Nephron progenitor cell (in vitro differentiated cells): ENCODE results near the gene MPV17.
"Not testable (repeated sequence)": the region's sequence is repeated elsewhere in the genome, so short reads cannot be mapped to it uniquely, and the experiment has no call there.

Source experiments
- DNase-seq: peaks from one replicate; pipeline ENCODE4 v3.0.0; 2021
- H3K27ac Mint-ChIP-seq: 2 replicates; pipeline ENCODE4 v1.8.0; 2021; ENCODE audit warnings: mild to moderate bottlenecking, moderate library complexity, mixed read lengths
- H3K27me3 Mint-ChIP-seq: 2 replicates; pipeline ENCODE4 v1.8.0; 2021; ENCODE audit warnings: mild to moderate bottlenecking, low read depth, mixed read lengths; ENCODE audit not compliant: poor library complexity
- H3K36me3 Mint-ChIP-seq: 2 replicates; pipeline ENCODE4 v1.8.0; 2021; ENCODE audit warnings: low read depth, mixed read lengths
- H3K4me1 Mint-ChIP-seq: 2 replicates; pipeline ENCODE4 v1.8.0; 2021; ENCODE audit warnings: mixed read lengths
- H3K4me3 Mint-ChIP-seq: 2 replicates; pipeline ENCODE4 v1.8.0; 2021; ENCODE audit warnings: mild to moderate bottlenecking, moderate library complexity, mixed read lengths
- H3K9me3 Mint-ChIP-seq: 2 replicates; pipeline ENCODE4 v1.8.0; 2021; ENCODE audit warnings: mild to moderate bottlenecking, moderate library complexity, mixed read lengths
- TF ChIP-seq, protein P1 (sequence below): fragments of 200-600 bp; sonication (generic); IDR thresholded peaks from 2 replicates; pipeline ENCODE4 v1.5.0; 2021; ENCODE audit warnings: antibody characterized with exemption

Gene MPV17

DNA sequence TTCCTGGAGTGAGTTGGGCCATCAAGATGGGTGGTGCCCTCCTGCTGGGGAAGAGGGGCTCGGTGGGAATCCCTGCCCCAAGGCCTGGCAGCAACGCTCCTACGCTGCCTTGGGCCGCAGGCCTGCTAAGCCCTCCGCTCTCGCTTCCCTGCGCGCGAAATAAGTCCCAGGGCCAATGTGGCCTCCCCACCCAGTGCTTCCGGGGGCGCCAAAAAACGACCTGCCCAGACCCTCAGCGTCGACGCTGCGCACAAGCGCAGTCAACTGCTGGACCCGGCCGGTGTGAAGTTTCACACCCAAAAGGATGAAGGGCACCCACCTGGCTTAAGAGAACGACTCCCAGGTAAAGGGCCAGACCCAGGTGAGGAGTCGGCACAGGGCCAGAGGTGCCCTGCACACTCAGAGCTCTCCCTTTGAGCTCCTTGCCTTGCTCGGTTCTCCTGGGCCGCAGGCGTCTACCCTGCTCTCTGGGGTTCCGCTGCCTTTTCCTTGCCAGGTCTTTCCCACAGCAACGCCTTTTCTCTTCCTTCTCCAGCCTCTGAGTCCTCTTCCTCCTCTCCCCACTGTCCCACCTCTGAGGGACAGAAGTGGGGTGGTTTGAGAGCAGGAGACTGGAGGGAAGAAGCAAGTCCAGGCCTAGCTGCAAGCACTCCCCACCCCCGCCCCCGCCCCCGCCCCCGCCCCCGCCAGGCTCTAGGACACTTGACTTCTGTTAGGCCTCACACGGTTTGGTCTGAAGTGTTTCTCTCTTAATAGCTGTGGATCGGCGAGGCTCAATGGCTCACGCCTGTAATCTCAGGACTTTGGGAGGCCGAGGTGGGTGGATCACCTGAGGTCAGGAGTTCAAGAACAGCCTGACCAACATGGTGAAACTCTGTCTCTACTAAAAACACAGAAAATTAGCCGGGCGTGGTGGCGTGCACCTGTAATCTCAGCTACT is 47.4 kb downstream of the MPV17 start, which contains the start of gene DNAJC5G:
DNAJC5G (plus strand) TSS at position 223 of the 940 bp plus-strand sequence. CDS start 1,296 bp downstream, outside the sequence.
- Mint-ChIP-seq H3K36me3 (no peaks in the 10 kb centered on the region), H3K9me3 (no peaks in the 10 kb centered on the region), H3K4me1 (peaks cover 31% of the 10 kb centered on the region), H3K27ac (no peak within 1 kb of the TSS), H3K4me3 (no peak within 1 kb of the TSS), H3K27me3 (peaks cover 54% of the 10 kb centered on the region)
- no peak for DNase-seq
- TF ChIP-seq, protein P1, sequence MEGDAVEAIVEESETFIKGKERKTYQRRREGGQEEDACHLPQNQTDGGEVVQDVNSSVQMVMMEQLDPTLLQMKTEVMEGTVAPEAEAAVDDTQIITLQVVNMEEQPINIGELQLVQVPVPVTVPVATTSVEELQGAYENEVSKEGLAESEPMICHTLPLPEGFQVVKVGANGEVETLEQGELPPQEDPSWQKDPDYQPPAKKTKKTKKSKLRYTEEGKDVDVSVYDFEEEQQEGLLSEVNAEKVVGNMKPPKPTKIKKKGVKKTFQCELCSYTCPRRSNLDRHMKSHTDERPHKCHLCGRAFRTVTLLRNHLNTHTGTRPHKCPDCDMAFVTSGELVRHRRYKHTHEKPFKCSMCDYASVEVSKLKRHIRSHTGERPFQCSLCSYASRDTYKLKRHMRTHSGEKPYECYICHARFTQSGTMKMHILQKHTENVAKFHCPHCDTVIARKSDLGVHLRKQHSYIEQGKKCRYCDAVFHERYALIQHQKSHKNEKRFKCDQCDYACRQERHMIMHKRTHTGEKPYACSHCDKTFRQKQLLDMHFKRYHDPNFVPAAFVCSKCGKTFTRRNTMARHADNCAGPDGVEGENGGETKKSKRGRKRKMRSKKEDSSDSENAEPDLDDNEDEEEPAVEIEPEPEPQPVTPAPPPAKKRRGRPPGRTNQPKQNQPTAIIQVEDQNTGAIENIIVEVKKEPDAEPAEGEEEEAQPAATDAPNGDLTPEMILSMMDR: no peak

DNA sequence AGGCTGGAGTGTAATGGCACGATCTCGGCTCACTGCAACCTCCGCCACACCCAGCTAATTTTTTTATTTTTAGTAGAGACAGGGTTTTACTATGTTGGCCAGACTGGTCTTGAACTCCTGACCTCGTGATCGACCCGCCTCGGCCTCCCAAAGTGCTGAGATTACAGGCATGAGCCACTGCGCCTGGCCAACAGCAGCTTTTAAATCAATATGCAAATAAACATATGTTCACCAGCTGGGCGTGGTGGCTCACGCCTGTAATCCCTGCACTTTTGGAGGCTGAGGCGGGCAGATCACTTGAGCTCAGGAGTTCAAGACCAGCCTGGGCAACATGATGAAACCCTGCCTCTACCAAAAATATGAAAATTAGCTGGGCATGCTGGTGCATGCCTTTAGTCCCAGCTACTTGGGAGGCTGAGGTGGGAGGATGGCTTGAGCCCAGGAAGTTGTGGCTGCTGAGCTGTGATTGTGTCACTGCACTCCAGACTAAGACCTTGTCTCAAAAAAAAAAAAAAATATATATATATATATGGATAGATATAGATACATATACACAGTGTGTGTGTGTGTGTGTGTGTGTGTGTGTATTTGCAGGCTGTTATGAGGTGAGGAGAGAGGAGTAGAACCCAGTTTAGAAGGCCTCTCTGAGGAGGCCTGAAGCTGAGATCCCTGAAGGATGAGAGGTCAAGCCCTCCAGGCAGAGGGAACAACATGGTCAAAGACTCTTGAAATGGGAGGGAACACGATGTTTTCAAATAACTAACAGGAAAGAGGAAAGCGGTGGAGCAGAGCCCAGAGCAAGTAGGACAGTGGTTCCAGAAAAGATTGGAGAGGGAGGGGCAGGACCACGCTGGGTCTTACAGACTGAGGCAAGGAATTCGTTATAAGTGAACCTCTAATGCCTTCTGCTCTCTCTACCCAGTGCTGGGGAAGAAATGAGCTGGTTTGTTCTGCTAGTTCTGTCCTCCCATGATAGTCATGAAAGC is 50.1 kb downstream of the MPV17 start:
- H3K4me3 Mint-ChIP-seq, H3K9me3 Mint-ChIP-seq, H3K36me3 Mint-ChIP-seq, DNase-seq, H3K27ac Mint-ChIP-seq: not testable (repeated sequence)
- Mint-ChIP-seq H3K4me1 (peaks cover 28% of the 10 kb centered on the region), H3K27me3 (peaks cover 43% of the 10 kb centered on the region)

DNA sequence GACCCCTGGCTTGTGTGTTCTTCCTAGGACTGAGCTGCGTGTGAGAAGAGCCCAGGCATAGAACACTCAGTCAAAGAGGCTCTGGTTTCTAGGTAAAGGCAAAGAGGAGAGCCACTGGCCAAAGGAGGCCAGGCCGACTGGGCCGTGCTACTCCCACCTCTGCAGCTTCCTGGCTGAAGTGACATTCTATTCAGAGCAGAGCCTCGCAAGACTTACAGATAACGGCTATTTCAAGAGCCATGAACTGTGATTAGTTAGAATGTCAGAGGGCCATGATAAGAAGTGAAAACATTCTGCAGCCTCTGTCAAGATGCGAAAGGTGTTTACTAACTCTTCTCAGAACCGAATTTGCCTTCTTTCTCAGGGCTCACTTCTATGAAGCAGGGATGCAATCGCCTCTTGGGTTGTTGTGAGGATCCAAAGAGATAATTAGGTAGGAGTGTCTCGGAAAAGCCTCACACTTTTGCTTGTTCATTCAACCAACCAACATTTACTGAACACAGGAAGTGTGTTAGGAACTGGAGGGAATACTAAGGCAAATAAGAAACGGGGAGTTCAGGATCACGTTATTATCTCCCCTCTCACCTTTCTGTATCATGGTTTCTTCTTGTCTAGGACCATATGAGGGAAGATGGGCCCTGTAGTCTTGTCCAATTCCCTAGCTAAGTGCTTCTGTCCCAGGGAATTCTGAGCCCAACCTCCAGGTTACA is 51.1 kb downstream of the MPV17 start:
- peaks cover 23% of the 10 kb centered on the region for H3K4me1 Mint-ChIP-seq
- DNase-seq: no peak
- no peaks in the 10 kb centered on the region for H3K36me3 Mint-ChIP-seq
- TF ChIP-seq, protein P1: no peak
- H3K27me3 Mint-ChIP-seq: peaks cover 33% of the 10 kb centered on the region
- H3K27ac Mint-ChIP-seq: no peak overlapping the region
- H3K4me3 Mint-ChIP-seq: no peak overlapping the region
- H3K9me3 Mint-ChIP-seq: no peaks in the 10 kb centered on the region

DNA sequence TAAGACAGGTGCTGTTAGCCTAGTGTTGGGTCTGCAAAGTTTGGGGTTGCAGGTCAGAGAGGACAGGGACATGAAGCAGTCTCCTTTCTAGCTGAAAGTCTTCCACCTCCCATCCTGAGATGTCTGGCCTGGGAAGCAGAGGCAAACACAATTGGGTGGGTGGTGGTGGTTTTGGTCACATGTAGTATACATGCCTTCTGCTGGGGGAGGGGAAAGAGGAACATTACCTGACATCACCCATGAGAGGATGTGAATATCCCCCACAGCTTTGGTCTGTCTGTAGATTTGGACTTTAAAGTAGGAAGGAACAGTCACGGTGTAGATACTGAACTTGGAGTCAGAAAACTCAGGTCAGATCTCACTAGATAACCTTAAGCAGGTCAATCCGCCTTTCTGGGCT is 52.2 kb downstream of the MPV17 start:
- H3K4me1 Mint-ChIP-seq: peaks cover 23% of the 10 kb centered on the region
- H3K36me3 Mint-ChIP-seq: no peaks in the 10 kb centered on the region
- TF ChIP-seq, protein P1: no peak
- H3K4me3 Mint-ChIP-seq: no peak overlapping the region
- no peak overlapping the region for H3K27ac Mint-ChIP-seq
- no peaks in the 10 kb centered on the region for H3K9me3 Mint-ChIP-seq
- DNase-seq: no peak
- peaks cover 23% of the 10 kb centered on the region for H3K27me3 Mint-ChIP-seq

DNA sequence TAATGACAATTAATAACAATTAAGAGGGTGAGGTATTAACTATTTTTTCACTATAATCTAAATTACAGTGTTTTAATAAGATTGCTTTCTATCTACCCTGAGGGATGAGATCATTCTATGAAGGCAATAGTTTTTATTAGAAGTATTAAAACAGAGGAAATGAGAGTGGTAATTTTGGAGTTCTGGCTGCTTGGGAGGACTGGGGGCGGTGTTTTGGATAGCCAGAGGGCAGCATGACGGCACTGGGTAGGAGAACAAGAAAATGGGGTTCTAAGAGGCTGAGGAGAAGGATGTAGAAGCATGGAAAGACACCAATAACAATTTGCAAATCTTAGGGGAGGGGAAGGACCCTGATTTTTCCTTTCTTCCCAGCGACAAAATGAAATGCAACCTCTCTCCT is 52.8 kb downstream of the MPV17 start:
- no peaks in the 10 kb centered on the region for H3K9me3 Mint-ChIP-seq
- DNase-seq: no peak
- H3K27me3 Mint-ChIP-seq: peaks cover 22% of the 10 kb centered on the region
- no peaks in the 10 kb centered on the region for H3K36me3 Mint-ChIP-seq
- TF ChIP-seq, protein P1: no peak
- H3K4me3 Mint-ChIP-seq: no peak overlapping the region
- H3K27ac Mint-ChIP-seq: no peak overlapping the region
- peaks cover 28% of the 10 kb centered on the region for H3K4me1 Mint-ChIP-seq

DNA sequence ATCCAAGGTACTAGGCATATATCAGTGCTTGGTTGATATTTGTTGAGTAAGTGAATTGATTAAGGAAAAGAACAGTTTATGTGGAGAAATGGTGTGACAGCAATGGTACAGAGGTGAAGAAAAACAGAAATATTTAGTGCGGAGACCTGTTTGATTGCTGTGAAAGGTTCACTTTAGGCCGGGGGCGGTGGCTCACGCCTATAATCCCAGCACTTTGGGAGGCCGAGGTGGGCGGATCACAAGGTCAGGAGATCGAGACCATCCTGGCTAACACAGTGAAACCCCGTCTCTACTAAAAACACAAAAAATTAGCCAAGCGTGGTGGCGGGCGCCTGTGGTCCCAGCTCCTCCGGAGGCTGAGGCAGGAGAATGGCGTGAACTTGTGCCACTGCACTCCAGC is 54.6 kb downstream of the MPV17 start:
- not testable (repeated sequence) for H3K4me3 Mint-ChIP-seq, DNase-seq, H3K9me3 Mint-ChIP-seq, H3K36me3 Mint-ChIP-seq, H3K27ac Mint-ChIP-seq
- H3K4me1 Mint-ChIP-seq: peaks cover 34% of the 10 kb centered on the region
- peaks cover 11% of the 10 kb centered on the region for H3K27me3 Mint-ChIP-seq
